ENCODE measurements around the gene NELL1.

DNA sequence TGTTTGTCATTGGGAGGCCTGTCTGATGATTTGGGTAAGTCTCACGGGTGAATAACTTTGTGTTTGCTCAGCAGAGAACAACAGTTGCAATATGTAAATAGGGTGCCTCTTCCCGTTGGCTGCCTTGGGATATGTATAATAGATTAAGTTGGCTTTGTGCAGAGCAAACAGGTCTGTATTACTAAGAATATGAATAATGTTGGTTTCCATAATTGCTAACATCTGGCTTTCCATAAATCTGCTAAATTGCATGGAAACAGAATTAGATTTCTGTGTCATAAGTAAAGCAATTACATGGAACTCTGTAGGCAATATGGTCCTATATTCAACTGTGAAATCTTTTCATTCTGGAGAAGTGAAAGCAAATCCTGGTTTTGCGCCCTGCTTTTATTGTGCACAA is 887.5 kb downstream of the NELL1 start:
- TF ChIP-seq, protein P1, sequence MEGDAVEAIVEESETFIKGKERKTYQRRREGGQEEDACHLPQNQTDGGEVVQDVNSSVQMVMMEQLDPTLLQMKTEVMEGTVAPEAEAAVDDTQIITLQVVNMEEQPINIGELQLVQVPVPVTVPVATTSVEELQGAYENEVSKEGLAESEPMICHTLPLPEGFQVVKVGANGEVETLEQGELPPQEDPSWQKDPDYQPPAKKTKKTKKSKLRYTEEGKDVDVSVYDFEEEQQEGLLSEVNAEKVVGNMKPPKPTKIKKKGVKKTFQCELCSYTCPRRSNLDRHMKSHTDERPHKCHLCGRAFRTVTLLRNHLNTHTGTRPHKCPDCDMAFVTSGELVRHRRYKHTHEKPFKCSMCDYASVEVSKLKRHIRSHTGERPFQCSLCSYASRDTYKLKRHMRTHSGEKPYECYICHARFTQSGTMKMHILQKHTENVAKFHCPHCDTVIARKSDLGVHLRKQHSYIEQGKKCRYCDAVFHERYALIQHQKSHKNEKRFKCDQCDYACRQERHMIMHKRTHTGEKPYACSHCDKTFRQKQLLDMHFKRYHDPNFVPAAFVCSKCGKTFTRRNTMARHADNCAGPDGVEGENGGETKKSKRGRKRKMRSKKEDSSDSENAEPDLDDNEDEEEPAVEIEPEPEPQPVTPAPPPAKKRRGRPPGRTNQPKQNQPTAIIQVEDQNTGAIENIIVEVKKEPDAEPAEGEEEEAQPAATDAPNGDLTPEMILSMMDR (conservative IDR thresholded peaks at IDR 0.05 in 1 of 2, IDR thresholded peaks at IDR 0.05 in 1 of 2; ENCODE audit: low read depth in 1 of 2, low read length in 2 of 2), result no peak
- no peak for TF ChIP-seq EZH2 (IDR thresholded peaks at IDR 0.05; ENCODE audit: low read length, missing control alignments)
